Hepatocyte (in vitro differentiated cells): ENCODE results near the gene SERTAD2. TPM values are rescaled to one million over a fixed set of nuclear protein-coding genes. Genes with fewer than 3 reads are reported as not detected.

Experiments
- DNase-seq: peaks from one replicate; pipeline ENCODE4 v3.0.0-alpha.2; 2016; ENCODE audit warnings: low spot score
- H2AFZ ChIP-seq: fragments of 200-600 bp; sonication (generic); 2 replicates; pipeline ENCODE4 v1.6.0; 2016; ENCODE audit warnings: antibody characterized with exemption, mild to moderate bottlenecking
- H3K27ac ChIP-seq: fragments of 200-600 bp; sonication (generic); 2 replicates; pipeline ENCODE4 v1.5.1; 2016; ENCODE audit warnings: mild to moderate bottlenecking
- H3K27me3 ChIP-seq: fragments of 200-600 bp; sonication (generic); 2 replicates; pipeline ENCODE4 v1.6.1; 2016
- H3K36me3 ChIP-seq: fragments of 200-600 bp; sonication (generic); replicated peaks from 2 replicates; pipeline ENCODE4 v1.5.1; 2016; ENCODE audit warnings: low read depth; ENCODE audit not compliant: insufficient read depth
- H3K4me1 ChIP-seq: fragments of 200-600 bp; sonication (generic); 2 replicates; pipeline ENCODE4 v1.5.1; 2016; ENCODE audit warnings: mild to moderate bottlenecking, moderate library complexity; ENCODE audit not compliant: insufficient read depth
- H3K4me2 ChIP-seq: fragments of 200-600 bp; sonication (generic); 2 replicates; pipeline ENCODE4 v1.6.0; 2016
- H3K4me3 ChIP-seq: fragments of 200-600 bp; sonication (generic); 2 replicates; pipeline ENCODE4 v1.5.1; 2016; ENCODE audit warnings: mild to moderate bottlenecking
- H3K79me2 ChIP-seq: fragments of 200-600 bp; sonication (generic); 2 replicates; pipeline ENCODE4 v1.6.0; 2017; ENCODE audit warnings: mild to moderate bottlenecking
- H3K9me2 ChIP-seq: fragments of 200-600 bp; sonication (generic); replicated peaks from 2 replicates; pipeline ENCODE4 v1.6.0; 2017; ENCODE audit warnings: mild to moderate bottlenecking; ENCODE audit not compliant: insufficient read depth
- H3K9me3 ChIP-seq: fragments of 200-600 bp; sonication (generic); 2 replicates; pipeline ENCODE4 v1.5.1; 2016; ENCODE audit warnings: low read depth, mild to moderate bottlenecking
- H4K20me1 ChIP-seq: fragments of 200-600 bp; sonication (generic); 2 replicates; pipeline ENCODE4 v1.6.0; 2016; ENCODE audit warnings: mild to moderate bottlenecking; ENCODE audit not compliant: insufficient read depth, poor library complexity, severe bottlenecking
- CTCF ChIP-seq: fragments of 200-600 bp; sonication (generic); IDR thresholded peaks from 2 replicates; pipeline ENCODE4 v1.5.1; 2016; ENCODE audit warnings: antibody characterized with exemption, mild to moderate bottlenecking; ENCODE audit not compliant: poor library complexity
- EZH2 ChIP-seq: fragments of 200-600 bp; sonication (generic); IDR thresholded peaks from 2 replicates; pipeline ENCODE4 v1.6.1; 2016; ENCODE audit warnings: antibody characterized with exemption, mild to moderate bottlenecking, borderline replicate concordance
- EZH2phosphoT487 ChIP-seq: fragments of 200-600 bp; sonication (generic); IDR thresholded peaks from one replicate; pipeline ENCODE4 v1.6.1; 2018; ENCODE audit warnings: antibody characterized with exemption, mild to moderate bottlenecking, low read depth, moderate library complexity; ENCODE audit not compliant: unreplicated experiment, severe bottlenecking
- WGBS: methylation state at CpG from one replicate; pipeline ENCODE4 v1.1.6; 2016; ENCODE audit warnings: low lambda C conversion rate; ENCODE audit errors: missing lambda C conversion rate; 5-methylcytosine and 5-hydroxymethylcytosine counted together
- polyA plus RNA-seq: library from polyadenylated mRNA; unstranded; fragments of >200 nt; fragmentation: Nextera tagmentation; extraction: Ambion mirVana; gene quantifications from 2 replicates; pipeline ENCODE4 v1.2.1, GENCODE V29; 2016
- total RNA-seq: library from RNA; depleted of rRNA; stranded (reverse); fragments of >200 nt; gene quantifications from 2 replicates; pipeline ENCODE4 v1.2.3, GENCODE V29; 2014

SERTAD2 gene
- total and polyA plus RNA-seq, 2 experiments from 2014 or later, result 13.8 to 23.8 TPM

GRCh38 chr2:64681479-64681967 is 27.8 kb upstream of the SERTAD2 start:
- Histone ChIP-seq H3K9me3 (no peaks in the 10 kb centered on the region), H3K4me3 (no peak overlapping the region), H4K20me1 (no peaks in the 10 kb centered on the region), H3K4me1 (peaks cover 17% of the 10 kb centered on the region), H3K4me2 (no peak overlapping the region), H3K27ac (no peak overlapping the region), H3K36me3 (no peaks in the 10 kb centered on the region), H2AFZ (no peak overlapping the region), H3K79me2 (no peaks in the 10 kb centered on the region), H3K27me3 (no peaks in the 10 kb centered on the region), H3K9me2 (no peaks in the 10 kb centered on the region)
- no peak for DNase-seq
- 93% methylated on average over 2 of the region's 2 CpGs for WGBS
- TF ChIP-seq EZH2, result no peak

GRCh38 chr2:64679673-64680425 is 26.1 kb upstream of the SERTAD2 start:
- Histone ChIP-seq H3K36me3 (no peaks in the 10 kb centered on the region), H3K27ac (no peak overlapping the region), H3K27me3 (no peaks in the 10 kb centered on the region), H3K4me1 (peaks cover 10% of the 10 kb centered on the region), H3K9me3 (no peaks in the 10 kb centered on the region), H2AFZ (no peak overlapping the region), H3K9me2 (no peaks in the 10 kb centered on the region), H4K20me1 (no peaks in the 10 kb centered on the region), H3K4me3 (no peak overlapping the region), H3K79me2 (no peaks in the 10 kb centered on the region), H3K4me2 (no peak overlapping the region)
- 69% methylated on average over 6 of the region's 6 CpGs for WGBS
- no peak for DNase-seq
- TF ChIP-seq CTCF (no peak), EZH2 (no peak), EZH2phosphoT487 (no peak)

DNA sequence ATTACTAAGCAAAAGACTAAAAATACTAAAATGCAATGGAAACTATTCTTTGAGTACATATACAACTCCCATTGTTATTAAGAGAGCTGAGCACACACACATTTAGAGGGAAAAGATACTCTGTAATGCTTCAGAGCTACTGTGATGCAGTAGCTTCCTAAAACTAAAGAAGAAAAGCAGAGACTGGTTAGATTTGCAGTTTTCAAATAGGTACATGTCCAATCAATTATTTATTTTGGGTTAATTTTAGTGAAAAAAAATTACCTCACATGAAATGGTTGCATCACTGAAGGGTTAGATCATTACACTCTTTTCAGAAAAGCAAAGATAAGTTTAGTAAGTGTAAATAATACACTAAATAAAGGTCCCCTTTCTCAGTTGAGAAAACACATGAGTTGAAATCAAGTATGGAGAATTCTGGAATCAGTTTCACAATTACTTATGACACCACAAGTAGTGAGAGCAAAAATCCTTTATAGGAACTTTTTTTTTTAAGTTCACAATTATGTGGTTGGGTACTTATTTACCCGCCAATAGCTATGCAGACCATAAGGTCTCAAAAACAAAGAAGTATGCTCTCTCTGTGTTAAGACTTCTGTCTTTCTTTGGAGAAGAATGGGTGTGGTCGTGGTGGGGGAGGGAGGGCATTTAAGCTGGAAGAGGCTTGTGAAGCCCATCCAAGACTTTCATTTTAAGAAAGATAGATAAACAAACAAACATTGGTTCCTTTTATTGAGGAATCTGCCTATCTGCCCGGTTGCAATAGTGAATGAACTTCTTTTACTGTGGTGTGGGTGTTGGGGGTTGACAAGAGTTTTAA is 25.3 kb upstream of the SERTAD2 start:
- Histone ChIP-seq H4K20me1 (no peaks in the 10 kb centered on the region), H3K79me2 (no peaks in the 10 kb centered on the region), H3K4me2 (no peak overlapping the region), H3K27ac (no peak overlapping the region), H3K4me1 (peaks cover 9% of the 10 kb centered on the region), H3K9me2 (no peaks in the 10 kb centered on the region), H3K27me3 (no peaks in the 10 kb centered on the region), H3K4me3 (no peak overlapping the region), H2AFZ (no peak overlapping the region), H3K36me3 (no peaks in the 10 kb centered on the region), H3K9me3 (no peaks in the 10 kb centered on the region)
- DNase-seq, result no peak
- no peak for TF ChIP-seq EZH2phosphoT487
- TF ChIP-seq EZH2, result no peak
- no peak for TF ChIP-seq CTCF
- 47% methylated on average over 3 of the region's 3 CpGs for WGBS

- no peak for TF ChIP-seq EZH2
- TF ChIP-seq CTCF, result no peak
- no peak for TF ChIP-seq EZH2phosphoT487
- no peak overlapping the region for H3K4me2 ChIP-seq
- no peaks in the 10 kb centered on the region for H4K20me1 ChIP-seq
- no peaks in the 10 kb centered on the region for H3K9me3 ChIP-seq
- no peaks in the 10 kb centered on the region for H3K27me3 ChIP-seq
- H2AFZ ChIP-seq, result no peak overlapping the region
- no peaks in the 10 kb centered on the region for H3K79me2 ChIP-seq
- no peak overlapping the region for H3K27ac ChIP-seq
- peaks cover 9% of the 10 kb centered on the region for H3K4me1 ChIP-seq
- no peaks in the 10 kb centered on the region for H3K9me2 ChIP-seq
- no peaks in the 10 kb centered on the region for H3K36me3 ChIP-seq
- no peak for DNase-seq
- no peak overlapping the region for H3K4me3 ChIP-seq
- 83% methylated on average over 3 of the region's 3 CpGs for WGBS
Measured at GRCh38 chr2:64677530-64677929, 23.8 kb upstream of the SERTAD2 start.
